ENCODE data around the gene ICAM4.
A peak's percentile ranks its signal among the peaks of the same experiment; 100 is the strongest.
"Not testable (repeated sequence)": the region's sequence is repeated elsewhere in the genome, so short reads cannot be mapped to it uniquely, and the experiment has no call there.

The ICAM4 gene

DNA sequence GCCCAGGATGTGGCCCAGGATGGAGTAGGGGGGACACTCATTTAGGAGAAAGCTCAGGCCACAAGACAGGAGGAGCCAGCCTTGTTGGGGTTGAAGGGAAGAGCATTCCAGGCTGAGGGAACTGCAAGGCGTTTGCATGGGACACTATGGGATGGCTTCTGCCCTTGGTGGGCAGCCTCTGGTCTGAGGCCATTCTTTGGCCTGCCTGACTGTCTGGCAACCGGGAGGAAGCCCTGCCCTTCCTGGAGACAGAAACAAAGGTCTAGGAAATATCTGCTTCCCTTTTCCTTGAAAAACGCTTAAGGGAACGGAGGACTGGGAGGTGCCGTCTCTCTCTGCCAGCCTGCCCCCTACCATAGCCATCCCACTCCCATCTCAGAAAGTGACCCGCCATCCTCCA lies 18.7 kb upstream of the ICAM4 start:
- H3K4me3 ChIP-seq (ENCODE audit: low read depth, low read length) = no peak overlapping the region

DNA sequence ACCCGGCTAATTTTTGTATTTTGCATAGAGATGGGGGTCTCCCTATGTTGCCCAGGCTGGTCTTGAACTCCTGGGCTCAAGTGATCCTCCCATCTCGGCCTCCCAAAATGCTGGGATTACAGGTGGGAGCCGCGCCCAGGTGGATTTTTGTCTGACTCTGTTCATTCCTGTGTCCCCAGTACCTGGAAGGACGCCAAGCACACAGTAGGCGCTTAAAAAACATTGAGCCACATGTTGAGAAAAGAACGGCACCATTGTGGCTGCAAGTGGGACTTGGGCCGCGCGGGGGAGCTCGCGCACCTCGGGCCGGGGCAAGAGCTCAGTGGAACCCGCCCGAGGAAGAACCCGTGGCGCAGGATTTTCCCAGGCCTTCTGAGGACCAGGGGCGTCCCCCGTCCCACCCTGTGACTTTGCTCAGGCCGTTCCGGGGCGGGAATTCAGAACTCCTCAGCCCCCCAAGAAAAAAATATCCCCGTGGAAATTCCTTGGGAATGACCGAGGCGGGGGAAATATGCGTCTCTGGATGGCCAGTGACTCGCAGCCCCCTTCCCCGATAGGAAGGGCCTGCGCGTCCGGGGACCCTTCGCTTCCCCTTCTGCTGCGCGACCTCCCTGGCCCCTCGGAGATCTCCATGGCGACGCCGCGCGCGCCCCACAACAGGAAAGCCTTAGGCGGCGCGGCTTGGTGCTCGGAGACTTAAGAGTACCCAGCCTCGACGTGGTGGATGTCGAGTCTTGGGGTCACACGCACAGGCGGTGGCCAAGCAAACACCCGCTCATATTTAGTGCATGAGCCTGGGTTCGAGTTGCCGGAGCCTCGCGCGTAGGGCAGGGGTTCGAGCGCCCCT lies 17.2 kb upstream of the ICAM4 start:
- H3K4me3 ChIP-seq (ENCODE audit: low read depth, low read length) = no peak overlapping the region

- H3K4me3 ChIP-seq (ENCODE audit: low read depth, low read length) = peak overlapping the region; percentile 13
These were observed 16.6 kb upstream of the ICAM4 start for GRCh38 chr19:10270180-10270615.

DNA sequence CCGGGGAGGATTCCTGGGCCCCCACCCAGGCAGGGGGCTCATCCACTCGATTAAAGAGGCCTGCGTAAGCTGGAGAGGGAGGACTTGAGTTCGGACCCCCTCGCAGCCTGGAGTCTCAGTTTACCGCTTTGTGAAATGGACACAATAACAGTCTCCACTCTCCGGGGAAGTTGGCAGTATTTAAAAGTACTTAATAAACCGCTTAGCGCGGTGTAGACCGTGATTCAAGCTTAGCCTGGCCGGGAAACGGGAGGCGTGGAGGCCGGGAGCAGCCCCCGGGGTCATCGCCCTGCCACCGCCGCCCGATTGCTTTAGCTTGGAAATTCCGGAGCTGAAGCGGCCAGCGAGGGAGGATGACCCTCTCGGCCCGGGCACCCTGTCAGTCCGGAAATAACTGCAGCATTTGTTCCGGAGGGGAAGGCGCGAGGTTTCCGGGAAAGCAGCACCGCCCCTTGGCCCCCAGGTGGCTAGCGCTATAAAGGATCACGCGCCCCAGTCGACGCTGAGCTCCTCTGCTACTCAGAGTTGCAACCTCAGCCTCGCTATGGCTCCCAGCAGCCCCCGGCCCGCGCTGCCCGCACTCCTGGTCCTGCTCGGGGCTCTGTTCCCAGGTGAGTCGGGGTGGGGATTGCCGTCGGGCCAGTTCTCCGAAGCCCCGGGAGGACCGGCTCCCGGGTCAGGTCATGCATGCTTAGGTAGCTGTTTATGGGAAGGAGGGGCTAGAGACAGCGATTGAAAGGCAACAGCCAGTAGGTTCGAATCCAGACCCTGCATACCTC lies 15.9 kb upstream of the ICAM4 start, which contains the start of gene ICAM1:
TSS of gene ICAM1 (plus strand) at position 505 of the 779 bp plus-strand sequence. CDS start at position 545, 40 bp downstream.
- peak within 1 kb of the TSS; percentile 13 for H3K4me3 ChIP-seq (ENCODE audit: low read depth, low read length)

GRCh38 chr19:10271543-10272086 lies 15.1 kb upstream of the ICAM4 start:
- H3K4me3 ChIP-seq (ENCODE audit: low read depth, low read length) = no peak overlapping the region

DNA sequence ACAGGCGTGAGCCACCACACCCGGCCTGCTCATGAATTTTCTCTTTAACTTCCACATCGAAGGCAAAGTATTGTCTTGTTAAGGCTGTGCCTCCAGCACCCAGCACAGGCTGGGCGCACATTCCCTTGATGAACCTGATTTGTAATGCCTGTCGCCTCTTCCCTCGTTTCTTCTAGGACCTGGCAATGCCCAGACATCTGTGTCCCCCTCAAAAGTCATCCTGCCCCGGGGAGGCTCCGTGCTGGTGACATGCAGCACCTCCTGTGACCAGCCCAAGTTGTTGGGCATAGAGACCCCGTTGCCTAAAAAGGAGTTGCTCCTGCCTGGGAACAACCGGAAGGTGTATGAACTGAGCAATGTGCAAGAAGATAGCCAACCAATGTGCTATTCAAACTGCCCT lies 12.2 kb upstream of the ICAM4 start:
- no peak overlapping the region for H3K4me3 ChIP-seq (ENCODE audit: low read depth, low read length)

DNA sequence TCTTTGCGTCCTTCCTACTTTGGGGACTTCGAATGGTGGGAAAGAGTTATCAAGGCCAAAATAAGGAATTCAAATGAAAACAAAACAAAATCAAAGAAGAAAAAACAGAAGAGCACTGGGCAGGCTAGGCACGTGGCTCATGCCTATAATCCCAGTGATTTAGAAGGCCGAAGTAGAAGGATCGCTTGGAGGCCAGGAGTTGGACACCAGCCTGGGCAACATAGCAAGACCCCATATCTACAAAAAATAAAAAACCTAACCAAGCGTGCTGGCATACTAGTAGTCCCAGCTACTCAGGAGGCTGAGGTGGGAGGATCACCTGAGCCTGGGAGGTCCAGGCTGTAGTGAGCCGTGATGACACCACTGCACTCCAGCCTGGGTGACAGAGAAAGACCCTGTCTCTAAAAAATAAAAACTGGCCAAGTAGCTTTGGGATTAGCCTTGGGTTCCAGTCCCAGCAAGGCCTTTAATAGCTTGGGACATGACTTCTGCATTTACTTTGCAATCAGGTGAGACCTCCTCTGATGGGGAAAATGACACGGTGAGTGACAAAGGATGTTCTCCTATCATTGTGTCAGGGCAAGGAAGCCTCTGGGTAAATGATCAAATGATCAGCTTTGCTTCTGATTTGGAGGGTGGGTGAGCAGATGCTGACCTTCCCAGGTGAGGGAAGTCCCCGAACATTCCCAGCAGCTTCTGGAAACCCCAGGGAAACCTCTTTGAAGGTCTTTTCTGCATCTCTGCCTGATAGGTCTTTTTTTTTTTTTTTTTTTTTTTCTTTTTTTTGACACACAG lies 8.8 kb upstream of the ICAM4 start:
- H3K4me3 ChIP-seq (ENCODE audit: low read depth, low read length) = no peak overlapping the region

DNA sequence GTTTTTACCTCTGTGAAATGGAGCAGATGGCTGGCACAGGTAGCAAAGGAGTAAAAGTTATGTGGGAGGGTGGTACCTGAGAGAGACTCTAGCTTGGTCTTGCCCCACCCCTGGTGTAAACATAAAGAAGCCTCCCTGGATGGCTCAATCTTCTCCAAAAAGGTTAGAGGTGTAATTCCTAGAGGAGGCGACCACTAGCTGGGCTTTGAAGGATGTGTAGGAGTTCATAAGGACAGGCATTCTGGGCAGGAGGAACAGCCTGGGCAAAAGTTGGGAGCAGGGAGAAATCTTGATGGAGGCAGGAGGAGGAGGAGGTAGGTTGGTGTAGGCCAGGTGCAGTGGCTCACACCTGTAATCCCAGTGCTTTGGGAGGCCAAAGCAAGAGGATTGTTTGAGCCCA lies 7.8 kb upstream of the ICAM4 start:
- H3K4me3 ChIP-seq (ENCODE audit: low read depth, low read length) = no peak overlapping the region

DNA sequence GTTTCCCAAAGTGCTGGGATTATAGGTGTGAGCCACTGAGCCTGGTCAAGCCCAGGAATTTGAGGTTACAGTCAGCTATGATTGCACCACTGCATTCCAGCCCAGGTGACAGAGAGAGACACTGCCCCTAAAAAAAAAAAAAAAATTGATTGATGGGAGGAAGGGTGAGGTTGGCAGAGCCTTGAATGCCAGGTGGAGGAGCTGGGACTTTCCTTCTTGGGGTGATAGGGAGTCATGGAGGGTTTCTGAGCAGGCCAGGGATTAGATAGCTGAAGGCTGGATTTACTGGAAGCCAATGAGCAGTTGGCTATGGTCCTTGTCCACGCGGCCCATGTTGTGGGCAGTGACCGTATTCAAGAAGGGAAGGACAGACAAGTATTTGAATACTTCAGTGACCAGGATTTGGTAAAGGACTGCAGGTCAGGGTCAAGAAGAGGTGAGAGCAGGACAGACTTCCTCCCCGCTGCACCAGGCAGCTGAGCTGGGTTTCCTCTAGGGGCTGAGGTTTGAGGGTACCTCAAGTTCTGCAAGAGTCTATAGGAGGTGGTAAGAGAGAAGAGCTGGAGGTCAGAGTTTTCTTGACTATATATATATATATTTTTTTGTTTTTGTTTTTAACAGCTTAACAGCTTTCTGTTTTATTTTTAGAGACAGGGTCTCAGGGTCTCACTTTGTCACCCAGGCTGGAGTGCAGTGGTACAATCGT lies 6.9 kb upstream of the ICAM4 start:
- H3K4me3 ChIP-seq (ENCODE audit: low read depth, low read length) = no peak overlapping the region

GRCh38 chr19:10282043-10282442 lies 4.7 kb upstream of the ICAM4 start:
- not testable (repeated sequence) for H3K4me3 ChIP-seq (ENCODE audit: low read depth, low read length)

DNA sequence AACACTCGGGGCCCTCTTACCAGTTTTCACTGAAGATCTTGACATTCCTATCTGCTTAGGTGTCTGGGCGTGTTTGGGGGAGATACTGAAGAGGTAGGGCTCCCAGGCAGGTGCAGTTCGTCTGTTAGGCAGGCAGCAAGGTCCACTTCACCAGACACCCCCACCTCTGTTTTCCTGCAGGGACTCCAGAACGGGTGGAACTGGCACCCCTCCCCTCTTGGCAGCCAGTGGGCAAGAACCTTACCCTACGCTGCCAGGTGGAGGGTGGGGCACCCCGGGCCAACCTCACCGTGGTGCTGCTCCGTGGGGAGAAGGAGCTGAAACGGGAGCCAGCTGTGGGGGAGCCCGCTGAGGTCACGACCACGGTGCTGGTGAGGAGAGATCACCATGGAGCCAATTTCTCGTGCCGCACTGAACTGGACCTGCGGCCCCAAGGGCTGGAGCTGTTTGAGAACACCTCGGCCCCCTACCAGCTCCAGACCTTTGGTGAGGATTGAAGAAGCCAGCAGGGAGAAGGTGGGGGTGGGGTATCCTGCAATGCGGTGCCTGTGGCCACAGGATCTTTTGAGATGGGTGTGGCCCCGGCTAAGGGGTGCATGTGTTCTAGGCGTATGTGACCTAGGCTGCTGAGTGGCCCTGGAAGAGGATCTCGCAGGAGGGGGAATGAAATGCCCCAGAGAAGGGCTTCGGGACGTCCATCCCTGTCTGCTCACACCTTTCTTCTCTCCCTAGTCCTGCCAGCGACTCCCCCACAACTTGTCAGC lies 3.3 kb upstream of the ICAM4 start:
- H3K4me3 ChIP-seq (ENCODE audit: low read depth, low read length) = no peak overlapping the region

GRCh38 chr19:10284065-10284959 lies 2.4 kb upstream of the ICAM4 start:
- no peak overlapping the region for H3K4me3 ChIP-seq (ENCODE audit: low read depth, low read length)

DNA sequence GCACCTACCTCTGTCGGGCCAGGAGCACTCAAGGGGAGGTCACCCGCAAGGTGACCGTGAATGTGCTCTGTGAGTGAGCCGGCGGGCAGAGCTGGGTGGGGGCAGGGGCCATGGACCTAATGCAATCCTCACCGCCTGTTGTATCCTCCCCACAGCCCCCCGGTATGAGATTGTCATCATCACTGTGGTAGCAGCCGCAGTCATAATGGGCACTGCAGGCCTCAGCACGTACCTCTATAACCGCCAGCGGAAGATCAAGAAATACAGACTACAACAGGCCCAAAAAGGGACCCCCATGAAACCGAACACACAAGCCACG lies 1.8 kb upstream of the ICAM4 start:
- no peak overlapping the region for H3K4me3 ChIP-seq (ENCODE audit: low read depth, low read length)

DNA sequence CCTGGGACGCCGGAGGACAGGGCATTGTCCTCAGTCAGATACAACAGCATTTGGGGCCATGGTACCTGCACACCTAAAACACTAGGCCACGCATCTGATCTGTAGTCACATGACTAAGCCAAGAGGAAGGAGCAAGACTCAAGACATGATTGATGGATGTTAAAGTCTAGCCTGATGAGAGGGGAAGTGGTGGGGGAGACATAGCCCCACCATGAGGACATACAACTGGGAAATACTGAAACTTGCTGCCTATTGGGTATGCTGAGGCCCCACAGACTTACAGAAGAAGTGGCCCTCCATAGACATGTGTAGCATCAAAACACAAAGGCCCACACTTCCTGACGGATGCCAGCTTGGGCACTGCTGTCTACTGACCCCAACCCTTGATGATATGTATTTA lies 1.4 kb upstream of the ICAM4 start:
- no peak overlapping the region for H3K4me3 ChIP-seq (ENCODE audit: low read depth, low read length)

DNA sequence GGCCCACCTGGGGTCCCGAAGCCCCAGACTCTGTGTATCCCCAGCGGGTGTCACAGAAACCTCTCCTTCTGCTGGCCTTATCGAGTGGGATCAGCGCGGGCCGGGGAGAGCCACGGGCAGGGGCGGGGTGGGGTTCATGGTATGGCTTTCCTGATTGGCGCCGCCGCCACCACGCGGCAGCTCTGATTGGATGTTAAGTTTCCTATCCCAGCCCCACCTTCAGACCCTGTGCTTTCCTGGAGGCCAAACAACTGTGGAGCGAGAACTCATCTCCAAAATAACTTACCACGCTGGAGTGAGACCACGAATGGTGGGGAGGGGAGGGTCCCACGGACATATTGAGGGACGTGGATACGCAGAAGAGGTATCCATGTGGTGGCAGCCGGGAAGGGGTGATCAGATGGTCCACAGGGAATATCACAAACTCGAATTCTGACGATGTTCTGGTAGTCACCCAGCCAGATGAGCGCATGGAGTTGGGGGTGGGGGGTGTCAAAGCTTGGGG lies 2.0 kb downstream of the ICAM4 start:
- H3K4me3 ChIP-seq (ENCODE audit: low read depth, low read length) = peak overlapping the region; percentile 41

DNA sequence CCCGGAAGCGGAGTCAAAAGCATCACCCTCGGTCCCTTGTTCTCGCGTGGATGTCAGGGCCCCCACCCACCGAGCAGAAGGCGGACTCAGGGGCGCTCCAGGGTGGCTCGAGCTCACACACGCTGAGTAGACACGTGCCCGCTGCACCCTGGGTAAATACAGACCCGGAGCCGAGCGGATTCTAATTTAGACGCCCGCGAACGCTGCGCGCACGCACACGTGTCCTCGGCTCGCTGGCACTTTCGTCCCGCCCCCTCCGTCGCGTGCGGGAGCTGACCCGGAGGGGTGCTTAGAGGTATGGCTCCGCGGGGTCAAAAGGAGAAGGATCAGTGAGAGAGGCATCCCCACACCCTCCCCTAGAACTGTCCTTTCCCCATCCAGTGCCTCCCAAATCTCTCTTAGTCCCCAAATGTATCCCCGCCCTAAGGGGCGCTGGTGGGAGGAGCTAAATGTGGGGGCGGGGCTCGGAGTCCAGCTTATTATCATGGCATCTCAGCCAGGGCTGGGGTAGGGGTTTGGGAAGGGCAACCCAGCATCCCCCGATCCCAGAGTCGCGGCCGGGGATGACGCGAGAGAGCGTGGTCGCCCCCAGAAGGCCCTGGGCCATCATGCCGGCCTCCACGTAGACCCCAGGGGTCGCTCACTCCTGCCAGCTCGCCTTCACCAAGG lies 2.5 kb downstream of the ICAM4 start:
- peak overlapping the region; percentile 41 for H3K4me3 ChIP-seq (ENCODE audit: low read depth, low read length)

DNA sequence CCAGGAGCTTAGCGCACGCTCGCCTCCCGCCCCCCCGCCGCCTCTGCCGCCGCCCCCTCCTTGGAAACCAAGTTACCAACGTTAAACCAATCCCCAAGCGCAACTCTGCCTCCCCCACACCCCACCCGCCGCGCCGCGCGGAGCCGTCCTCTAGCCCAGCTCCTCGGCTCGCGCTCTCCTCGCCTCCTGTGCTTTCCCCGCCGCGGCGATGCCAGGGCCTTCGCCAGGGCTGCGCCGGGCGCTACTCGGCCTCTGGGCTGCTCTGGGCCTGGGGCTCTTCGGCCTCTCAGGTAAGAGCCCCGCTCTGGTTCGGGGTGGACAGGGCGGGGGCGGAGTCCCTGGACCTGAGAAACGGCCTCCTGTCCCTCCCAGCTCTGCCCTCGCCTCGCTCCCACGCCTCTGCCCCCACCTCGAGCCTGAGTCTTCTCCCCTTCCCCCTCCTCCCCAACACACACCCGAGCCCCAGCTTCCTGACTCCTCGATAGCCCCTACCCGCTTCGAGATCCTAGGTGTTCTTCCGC lies 3.1 kb downstream of the ICAM4 start, which contains the start of gene ICAM5:
TSS of gene ICAM5 (plus strand) at position 117 of the 521 bp plus-strand sequence. CDS start at position 209, 92 bp downstream.
- H3K4me3 ChIP-seq (ENCODE audit: low read depth, low read length) = peak within 1 kb of the TSS; percentile 41

All from iPS-11a (cell line).